ENCODE data around the gene RNF223.

The RNF223 gene

DNA sequence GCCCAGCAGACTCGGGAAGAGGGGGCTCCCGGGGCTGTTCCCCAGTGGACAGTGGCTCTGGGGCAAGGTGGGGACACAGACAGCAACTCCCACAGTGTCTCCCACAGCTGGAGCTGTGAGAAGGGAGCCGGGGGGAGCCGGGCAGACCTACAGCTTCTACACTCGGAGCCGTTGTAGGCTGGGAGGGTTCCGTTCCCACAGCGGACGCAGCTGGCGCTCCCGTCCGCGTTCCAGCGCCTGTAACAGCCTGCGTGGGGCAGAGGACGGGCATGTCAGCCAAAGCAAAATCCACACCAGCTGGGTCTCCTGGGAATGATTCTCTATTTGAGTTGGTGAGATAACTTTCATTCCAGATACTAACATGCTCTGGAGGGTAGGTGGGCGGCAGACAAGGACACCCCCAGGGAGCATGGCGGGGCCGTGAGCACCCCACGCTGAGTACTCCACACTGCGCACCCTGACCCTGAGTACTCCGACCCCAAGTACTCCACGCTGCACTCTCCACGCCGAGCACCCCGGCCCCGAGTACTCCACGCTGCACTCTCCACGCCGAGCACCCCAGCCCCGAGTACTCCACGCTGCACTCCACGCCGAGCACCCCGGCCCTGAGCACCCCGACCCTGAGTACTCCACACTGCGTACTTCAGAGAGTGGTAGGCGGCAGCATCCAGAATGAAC lies 13.4 kb upstream of the RNF223 start:
- 0 out of 2 replicates have a peak, but pooled peaks cover 3% of the 10 kb centered on the region for H3K27me3 ChIP-seq (ENCODE audit: insufficient read depth, low read length)
- no peaks in the 10 kb centered on the region for H3K36me3 ChIP-seq (ENCODE audit: insufficient read depth, low read length)
- no peaks in the 10 kb centered on the region for H3K9me2 ChIP-seq (ENCODE audit: low read depth, low read length)
- H3K9me3 ChIP-seq (ENCODE audit: low read length): no peaks in the 10 kb centered on the region
- no peak overlapping the region for H3K4me2 ChIP-seq (ENCODE audit: low read length)
- H2AFZ ChIP-seq (ENCODE audit: low read length): no peak overlapping the region
- H3K4me3 ChIP-seq (ENCODE audit: low read depth, low read length, poor library complexity, severe bottlenecking): no peak overlapping the region
- no peaks in the 10 kb centered on the region for H3K79me2 ChIP-seq (ENCODE audit: insufficient read depth, low read length)
- H3K27ac ChIP-seq (ENCODE audit: low read depth, low read length, poor library complexity, severe bottlenecking): no peak overlapping the region
- H4K20me1 ChIP-seq (ENCODE audit: insufficient read depth, low read length): no peaks in the 10 kb centered on the region
- TF ChIP-seq, protein P1, sequence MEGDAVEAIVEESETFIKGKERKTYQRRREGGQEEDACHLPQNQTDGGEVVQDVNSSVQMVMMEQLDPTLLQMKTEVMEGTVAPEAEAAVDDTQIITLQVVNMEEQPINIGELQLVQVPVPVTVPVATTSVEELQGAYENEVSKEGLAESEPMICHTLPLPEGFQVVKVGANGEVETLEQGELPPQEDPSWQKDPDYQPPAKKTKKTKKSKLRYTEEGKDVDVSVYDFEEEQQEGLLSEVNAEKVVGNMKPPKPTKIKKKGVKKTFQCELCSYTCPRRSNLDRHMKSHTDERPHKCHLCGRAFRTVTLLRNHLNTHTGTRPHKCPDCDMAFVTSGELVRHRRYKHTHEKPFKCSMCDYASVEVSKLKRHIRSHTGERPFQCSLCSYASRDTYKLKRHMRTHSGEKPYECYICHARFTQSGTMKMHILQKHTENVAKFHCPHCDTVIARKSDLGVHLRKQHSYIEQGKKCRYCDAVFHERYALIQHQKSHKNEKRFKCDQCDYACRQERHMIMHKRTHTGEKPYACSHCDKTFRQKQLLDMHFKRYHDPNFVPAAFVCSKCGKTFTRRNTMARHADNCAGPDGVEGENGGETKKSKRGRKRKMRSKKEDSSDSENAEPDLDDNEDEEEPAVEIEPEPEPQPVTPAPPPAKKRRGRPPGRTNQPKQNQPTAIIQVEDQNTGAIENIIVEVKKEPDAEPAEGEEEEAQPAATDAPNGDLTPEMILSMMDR (IDR thresholded peaks at IDR 0.05; ENCODE audit: low read length): no peak
- no peak for TF ChIP-seq EZH2 (IDR thresholded peaks at IDR 0.05; ENCODE audit: borderline replicate concordance, low read length)
- no peak overlapping the region for H3K9ac ChIP-seq (ENCODE audit: low read length)
- no peaks in the 10 kb centered on the region for H3K4me1 ChIP-seq (ENCODE audit: insufficient read depth, low read length, severe bottlenecking)
- H3F3A ChIP-seq (ENCODE audit: insufficient read depth, low read length): no peaks in the 10 kb centered on the region

DNA sequence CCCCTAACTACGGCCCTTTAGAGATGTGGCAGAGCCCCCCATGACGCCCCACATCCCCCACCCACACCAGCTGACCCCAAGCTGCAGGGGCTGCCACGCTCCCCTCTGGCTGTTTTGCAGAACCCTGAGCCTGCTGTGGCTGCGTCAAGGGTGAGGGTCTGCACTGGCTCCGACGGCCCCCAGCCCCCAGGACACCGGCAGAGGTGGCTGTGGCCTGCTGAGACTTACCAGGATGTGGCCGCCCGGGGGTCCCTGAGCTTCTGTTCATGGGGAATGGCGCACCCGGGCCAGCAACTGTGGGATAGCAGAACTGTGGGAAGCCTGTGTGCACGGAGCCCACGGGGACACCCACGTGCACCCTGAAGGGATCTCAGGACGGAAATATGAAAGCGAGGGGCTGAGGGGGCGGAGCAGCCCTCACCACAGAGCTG lies 12.8 kb upstream of the RNF223 start:
- H3F3A ChIP-seq (ENCODE audit: insufficient read depth, low read length): no peaks in the 10 kb centered on the region
- H3K9me3 ChIP-seq (ENCODE audit: low read length): no peaks in the 10 kb centered on the region
- no peak overlapping the region for H3K4me3 ChIP-seq (ENCODE audit: low read depth, low read length, poor library complexity, severe bottlenecking)
- H3K79me2 ChIP-seq (ENCODE audit: insufficient read depth, low read length): no peaks in the 10 kb centered on the region
- H3K27ac ChIP-seq (ENCODE audit: low read depth, low read length, poor library complexity, severe bottlenecking): no peak overlapping the region
- no peaks in the 10 kb centered on the region for H3K4me1 ChIP-seq (ENCODE audit: insufficient read depth, low read length, severe bottlenecking)
- H2AFZ ChIP-seq (ENCODE audit: low read length): no peak overlapping the region
- TF ChIP-seq EZH2 (IDR thresholded peaks at IDR 0.05; ENCODE audit: borderline replicate concordance, low read length): no peak
- TF ChIP-seq, protein P1 (IDR thresholded peaks at IDR 0.05; ENCODE audit: low read length): no peak
- H3K36me3 ChIP-seq (ENCODE audit: insufficient read depth, low read length): no peaks in the 10 kb centered on the region
- no peak overlapping the region for H3K9ac ChIP-seq (ENCODE audit: low read length)
- no peak overlapping the region for H3K4me2 ChIP-seq (ENCODE audit: low read length)
- H3K27me3 ChIP-seq (ENCODE audit: insufficient read depth, low read length): 0 out of 2 replicates have a peak, but pooled peaks cover 3% of the 10 kb centered on the region
- H3K9me2 ChIP-seq (ENCODE audit: low read depth, low read length): no peaks in the 10 kb centered on the region
- H4K20me1 ChIP-seq (ENCODE audit: insufficient read depth, low read length): no peaks in the 10 kb centered on the region

DNA sequence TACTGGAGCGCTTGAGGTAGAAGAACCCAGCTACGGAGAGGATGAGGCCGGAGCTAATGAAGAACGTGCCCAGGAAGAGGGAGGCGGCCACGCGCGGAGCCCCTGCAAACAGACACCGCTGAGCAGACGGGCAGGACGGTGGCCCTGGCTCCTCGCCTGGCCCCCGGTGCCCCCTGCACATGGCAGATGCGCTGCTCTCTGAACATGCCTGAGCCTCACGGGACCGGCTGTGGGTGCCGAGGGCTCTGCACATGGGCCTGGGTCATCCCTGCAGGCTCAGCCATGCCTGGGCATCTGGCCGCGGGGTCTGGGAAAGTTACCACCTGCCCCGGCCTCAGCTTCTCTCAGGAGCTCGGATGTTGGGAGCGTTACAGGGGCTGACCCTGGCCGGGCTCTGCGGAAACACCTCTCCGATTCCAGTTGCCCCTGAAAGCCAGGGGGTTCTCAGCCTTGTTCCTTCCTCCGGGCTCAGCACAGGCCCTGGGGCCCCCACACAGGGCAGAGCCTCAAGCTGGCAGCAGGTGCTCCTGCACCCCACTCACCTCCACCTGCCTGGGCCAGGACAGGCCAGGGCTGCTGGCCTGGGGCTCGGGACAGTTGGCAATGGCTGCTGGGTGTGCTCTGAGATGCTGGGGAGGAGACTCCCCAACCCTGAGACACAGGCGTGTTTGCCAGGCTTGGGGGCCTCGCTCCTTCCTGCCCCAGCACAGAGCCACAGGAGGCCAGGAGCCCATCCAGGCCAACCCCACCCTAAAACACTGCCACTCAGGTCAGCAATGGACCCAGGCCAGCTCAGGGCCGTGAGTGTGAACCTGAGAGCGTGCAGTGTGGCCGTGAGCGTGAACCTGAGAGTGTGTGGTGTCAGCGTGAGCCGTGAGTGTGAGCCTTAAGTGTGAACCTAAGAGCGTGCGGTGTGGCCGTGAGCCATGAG lies 12.1 kb upstream of the RNF223 start:
- Histone ChIP-seq H2AFZ (ENCODE audit: low read length) (no peak overlapping the region), H3K36me3 (ENCODE audit: insufficient read depth, low read length) (no peaks in the 10 kb centered on the region), H4K20me1 (ENCODE audit: insufficient read depth, low read length) (no peaks in the 10 kb centered on the region), H3K9ac (ENCODE audit: low read length) (no peak overlapping the region), H3K4me1 (ENCODE audit: insufficient read depth, low read length, severe bottlenecking) (no peaks in the 10 kb centered on the region), H3F3A (ENCODE audit: insufficient read depth, low read length) (no peaks in the 10 kb centered on the region), H3K27ac (ENCODE audit: low read depth, low read length, poor library complexity, severe bottlenecking) (no peak overlapping the region), H3K9me3 (ENCODE audit: low read length) (no peaks in the 10 kb centered on the region), H3K4me2 (ENCODE audit: low read length) (no peak overlapping the region), H3K79me2 (ENCODE audit: insufficient read depth, low read length) (no peaks in the 10 kb centered on the region), H3K27me3 (ENCODE audit: insufficient read depth, low read length) (0 out of 2 replicates have a peak, but pooled peaks cover 3% of the 10 kb centered on the region), H3K9me2 (ENCODE audit: low read depth, low read length) (no peaks in the 10 kb centered on the region), H3K4me3 (ENCODE audit: low read depth, low read length, poor library complexity, severe bottlenecking) (no peak overlapping the region)
- TF ChIP-seq, protein P1 (IDR thresholded peaks at IDR 0.05; ENCODE audit: low read length): no peak
- no peak for TF ChIP-seq EZH2 (IDR thresholded peaks at IDR 0.05; ENCODE audit: borderline replicate concordance, low read length)

Measured in OCI-LY1 (cell line).